Myocyte (in vitro differentiated cells): ENCODE data around the gene BORCS6. TPM values are rescaled to one million over a fixed set of nuclear protein-coding genes. Genes with fewer than 3 reads are reported as not detected.
A peak's percentile ranks its signal among the peaks of the same experiment; 100 is the strongest.

Experiments used
- DNase-seq: peaks from one replicate; pipeline ENCODE4 v3.0.0-alpha.2; 2012; ENCODE audit warnings: low read depth
- total RNA-seq: library from RNA; depleted of rRNA; stranded (reverse); fragments of >200 nt; gene quantifications from 2 replicates; pipeline ENCODE4 v1.2.3, GENCODE V29; 2014

The BORCS6 gene
- total RNA-seq, 1 donor from 2014 or later = 13.1 TPM

DNA sequence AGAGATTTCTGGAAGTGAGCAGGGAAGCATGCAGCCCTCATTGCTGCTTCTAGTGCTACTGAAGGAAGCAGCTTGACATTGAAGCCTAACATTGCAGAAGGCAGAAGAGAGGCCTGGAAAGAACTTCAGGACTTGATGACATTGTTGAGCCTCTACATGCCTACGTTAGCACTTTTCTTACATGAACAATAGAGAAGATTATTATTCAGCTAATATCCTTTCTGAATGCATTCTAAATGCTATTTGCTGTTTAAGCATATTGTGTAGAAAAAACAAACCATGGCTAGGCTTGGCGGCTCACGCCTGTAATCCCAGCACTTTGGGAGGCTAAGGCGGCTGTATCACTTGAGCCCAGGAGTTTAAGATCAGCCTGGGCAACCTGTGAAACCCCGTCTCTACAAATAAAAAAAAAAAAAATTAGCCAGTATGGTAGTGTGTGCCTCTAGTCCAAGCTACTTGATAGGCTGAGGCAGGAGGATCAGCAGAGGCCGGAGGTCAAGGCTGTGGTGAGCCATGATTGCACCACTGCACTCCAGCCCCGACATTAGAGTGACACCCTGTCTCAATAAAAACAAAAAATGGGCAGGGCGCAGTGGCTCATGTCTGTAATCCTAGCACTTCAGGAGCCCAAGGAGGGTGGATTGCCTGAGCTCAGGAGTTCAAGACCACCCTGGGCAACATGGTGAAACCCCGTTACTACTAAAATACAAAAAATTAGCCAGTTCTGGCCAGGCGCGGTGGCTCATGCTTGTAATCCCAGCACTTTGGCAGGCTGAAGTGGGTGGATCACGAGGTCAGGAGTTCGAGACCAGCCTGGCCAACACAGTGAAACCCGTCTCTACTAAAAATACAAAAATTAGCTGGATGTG is 22.6 kb upstream of the BORCS6 start:
- DNase-seq = peak; percentile 19

DNA sequence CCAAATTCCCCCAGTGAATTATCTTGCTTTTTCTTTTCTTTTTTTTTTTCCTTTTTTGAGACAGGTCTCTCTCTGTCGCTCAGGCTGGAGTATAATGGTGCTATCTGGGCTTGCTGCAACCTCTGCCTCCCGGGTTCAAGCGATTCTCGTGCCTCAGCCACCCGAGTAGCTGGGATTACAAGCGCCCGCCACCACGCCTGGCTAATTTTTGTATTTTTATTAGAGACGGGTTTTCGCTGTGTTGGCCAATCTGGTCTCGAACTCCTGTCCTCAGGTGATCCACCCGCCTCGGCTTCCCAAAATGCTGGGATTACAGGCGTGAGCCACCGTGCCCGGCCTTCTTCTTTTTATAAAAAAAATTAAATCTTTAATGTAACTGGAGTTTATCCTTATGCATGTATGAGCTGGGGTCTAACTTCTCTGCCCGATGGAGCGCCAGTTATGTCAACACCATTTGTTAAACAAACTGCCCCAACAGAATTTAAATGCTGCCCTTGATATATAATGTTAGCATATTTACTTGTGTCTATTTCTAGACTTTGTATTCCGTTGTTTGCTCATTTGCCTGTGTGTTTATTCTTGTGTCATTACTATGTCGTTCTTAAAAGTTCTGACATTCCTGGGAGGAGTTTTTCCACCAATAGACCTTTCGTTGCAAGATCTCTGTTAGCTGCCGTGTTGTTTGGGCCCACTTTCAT is 20.9 kb upstream of the BORCS6 start:
- no peak for DNase-seq

DNA sequence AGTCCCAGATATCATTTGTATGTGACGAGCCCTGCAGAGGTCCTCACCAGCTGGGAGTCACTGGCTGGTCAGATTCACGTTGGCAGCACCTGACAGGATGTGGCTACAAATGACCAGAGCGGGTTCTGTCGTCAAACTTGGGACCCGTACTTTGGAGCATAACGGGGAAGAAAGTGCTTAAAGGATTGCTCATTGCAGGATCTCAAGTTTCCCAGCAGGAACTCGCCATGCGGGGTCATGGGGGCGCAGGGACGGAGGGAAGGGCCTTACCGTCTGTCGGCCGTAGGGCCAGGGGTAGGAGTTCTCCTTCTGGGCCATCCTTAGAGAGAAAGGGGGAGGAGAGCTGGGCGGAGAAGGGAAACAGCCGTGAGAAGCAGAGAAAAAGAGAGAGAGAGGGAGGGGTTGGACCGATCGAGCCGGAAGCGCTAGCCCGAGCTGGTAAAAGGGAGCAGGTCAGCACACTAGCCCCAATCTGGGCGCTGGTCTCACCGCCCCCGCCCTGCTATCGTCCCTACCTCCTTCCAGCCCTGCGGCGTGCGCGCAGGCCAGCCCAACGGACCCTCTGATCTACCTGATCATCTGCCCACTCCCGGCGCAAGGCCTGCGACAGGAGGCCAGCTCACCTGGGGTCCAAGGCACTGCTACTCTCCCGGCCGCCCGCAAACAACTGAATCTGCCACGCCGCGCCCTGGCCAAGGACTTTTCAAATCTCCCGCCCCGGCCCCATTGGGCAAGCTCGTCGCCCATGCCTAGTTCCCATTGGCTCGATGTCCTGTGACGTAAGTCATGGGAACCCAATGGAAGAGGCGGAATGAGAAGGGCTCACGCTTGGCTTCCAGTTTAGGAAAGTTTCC is 20.2 kb upstream of the BORCS6 start, which contains the start of gene AURKB:
AURKB (minus strand) TSS at position 669 of the 854 bp plus-strand sequence; CDS start at position 318, 351 bp downstream.
- DNase-seq = peak; percentile 98

DNA sequence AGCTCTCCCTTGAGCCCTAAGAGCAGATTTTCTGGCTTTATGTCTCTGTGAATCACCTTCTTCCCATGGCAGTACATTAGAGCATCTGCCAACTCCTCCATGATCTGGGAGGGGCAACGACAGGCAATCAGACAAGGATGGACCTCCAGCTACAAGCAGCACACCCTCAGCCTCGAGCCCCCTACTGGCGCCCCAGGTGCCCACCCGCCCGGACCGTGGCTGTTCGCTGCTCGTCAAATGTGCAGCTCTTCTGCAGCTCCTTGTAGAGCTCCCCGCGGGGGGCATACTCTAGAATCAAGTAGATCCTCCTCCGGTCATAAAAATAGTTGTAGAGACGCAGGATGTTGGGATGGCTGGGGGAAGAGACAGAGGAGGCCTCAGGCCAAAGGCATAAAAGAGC is 16.6 kb upstream of the BORCS6 start:
- DNase-seq = no peak

DNA sequence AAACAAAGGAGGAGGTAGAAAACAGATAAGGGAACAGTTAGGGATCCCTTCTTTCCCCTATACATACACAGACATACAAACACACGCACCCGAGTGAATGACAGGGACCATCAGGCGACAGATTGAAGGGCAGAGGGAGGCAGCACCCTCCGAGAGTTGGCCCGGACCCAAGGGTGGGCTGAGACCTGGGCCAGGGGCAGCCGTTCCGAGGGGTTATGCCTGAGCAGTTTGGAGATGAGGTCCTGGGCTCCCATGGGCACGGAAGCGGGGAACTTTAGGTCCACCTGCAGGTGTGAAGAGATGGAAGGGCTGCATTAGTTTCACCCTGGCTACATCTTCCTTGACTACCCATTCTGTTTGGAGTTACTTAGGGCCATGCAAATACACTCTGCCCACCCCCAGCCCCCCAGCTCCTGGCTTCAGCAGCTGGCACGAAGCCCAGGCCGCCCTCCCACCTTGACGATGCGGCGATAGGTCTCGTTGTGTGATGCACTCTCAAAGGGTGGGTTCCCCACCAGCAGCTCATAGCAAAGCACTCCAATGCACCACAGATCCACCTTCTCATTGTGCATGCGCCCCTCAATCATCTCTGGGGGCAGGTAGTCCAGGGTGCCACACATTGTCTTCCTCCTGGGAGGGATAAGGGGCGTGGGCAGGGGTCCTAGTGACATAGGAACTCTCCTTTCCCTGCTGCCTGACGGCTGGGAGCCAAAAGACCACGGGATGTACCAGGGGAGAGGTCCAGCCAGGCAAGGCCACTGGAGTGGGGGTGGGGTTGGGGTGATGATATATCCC is 15.0 kb upstream of the BORCS6 start:
- no peak for DNase-seq

DNA sequence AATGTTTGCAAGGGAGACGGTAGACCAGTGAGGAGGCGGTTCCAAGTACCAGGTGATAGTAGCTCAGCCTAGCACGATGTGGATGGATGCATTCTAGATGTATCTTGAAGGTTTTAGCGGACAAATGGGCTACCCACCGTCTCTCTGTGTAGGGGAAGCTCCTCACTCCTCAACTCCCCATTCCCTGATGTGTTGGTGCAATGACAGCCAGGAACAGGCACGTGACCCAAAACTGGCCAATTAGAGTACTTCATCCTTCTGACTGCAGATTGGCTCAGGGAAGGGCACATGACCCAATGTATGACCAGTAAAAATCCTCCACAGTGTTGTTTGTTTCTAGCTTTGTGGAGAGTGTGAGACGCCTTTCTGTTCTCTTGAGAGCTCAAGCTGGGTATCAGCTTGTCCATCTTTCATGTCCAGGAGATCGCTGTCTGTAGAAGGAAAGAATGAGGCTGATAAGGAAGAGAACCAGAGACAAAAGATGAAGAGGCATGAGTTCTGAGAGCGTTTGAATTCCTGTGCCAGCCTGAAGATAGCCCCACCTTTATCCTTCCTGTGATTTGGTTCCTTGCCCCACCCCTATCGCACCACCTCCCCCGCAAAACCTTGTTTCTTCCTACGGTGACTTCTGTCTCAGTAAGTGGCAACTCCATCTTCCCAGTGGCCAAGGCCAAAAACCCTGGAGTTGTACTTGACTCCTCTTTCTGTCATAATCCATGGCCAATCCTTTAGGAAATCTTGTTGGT is 2.3 kb upstream of the BORCS6 start:
- peak; percentile 80 for DNase-seq

DNA sequence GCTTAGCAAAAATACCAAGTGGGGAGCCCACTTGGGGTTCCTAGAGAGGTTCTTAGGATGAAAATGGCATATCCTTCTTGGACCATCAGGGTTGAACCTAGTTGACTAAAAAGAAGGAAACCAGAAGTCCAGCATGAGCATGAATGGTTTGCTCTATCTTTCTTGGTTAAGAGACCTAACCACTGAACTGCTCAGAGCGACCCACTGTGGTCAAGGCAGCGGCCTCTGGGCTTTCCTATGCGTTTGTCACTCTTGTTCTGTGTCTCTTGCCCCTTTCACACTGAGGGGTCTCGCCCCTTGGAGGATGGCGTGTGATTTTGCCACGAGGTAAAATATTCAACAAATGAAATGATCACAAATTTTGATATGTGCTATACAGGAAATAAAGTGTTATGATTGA is 526 bp upstream of the BORCS6 start:
- no peak for DNase-seq

DNA sequence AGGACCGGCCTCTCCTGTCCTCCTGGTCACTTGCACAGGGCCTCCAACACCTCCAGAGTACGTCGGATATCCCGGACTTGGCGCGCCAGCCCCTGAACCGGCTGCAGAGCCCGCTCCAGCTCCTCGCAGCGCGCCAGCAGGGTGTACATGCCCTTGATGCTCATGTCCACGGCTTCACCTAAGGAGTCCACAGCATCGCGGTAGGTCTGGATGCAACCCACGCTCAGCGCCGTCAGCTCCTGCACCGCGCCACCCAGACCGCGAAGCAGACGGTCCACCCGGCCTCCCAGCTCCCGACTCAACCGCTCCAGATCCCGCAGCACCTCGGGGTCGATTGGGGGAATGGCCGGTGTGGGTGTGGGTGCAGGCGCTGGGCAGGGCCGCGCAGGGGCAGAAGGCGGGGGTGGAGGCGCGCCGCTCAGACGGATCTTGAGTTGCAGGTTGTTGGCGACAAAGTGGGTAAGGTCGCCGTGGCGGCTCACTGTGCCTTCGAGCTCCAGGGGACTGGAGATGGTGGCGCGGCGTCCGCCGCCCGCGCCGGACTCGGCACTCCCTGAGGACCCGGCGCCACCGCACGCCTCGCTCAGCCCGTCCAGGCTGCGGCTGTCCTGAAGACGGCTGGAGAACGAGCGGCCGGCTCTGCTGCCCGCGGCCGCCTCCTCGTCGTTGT is 804 bp downstream of the BORCS6 start:
- no peak for DNase-seq

DNA sequence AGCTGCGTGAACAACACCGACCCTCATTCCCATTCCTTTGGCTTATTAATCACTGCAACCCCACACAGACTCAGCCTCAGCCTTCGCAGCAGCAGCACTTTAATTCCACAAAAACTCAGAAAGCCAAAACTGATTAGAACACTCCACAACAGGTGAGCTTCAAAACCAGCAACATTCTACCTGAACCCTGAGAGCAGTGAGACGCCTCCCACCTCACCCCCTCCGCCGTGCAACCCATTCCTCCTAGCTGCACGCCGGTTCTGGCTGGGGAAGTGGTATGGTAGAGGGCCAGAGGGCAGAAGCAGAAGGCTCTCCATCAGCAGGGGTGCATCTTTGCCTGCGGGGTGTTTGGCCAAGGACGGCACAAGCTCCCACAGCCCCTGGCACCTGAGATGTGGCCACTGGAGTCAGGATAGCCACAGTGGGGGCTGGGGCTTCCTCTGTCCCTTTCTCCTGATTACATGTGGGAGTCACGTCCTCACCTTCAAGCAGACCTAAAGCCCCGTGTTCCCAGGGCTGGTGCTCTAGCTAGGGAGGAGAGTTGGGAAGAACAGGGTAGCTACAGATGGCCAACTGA is 1.6 kb downstream of the BORCS6 start:
- no peak for DNase-seq

DNA sequence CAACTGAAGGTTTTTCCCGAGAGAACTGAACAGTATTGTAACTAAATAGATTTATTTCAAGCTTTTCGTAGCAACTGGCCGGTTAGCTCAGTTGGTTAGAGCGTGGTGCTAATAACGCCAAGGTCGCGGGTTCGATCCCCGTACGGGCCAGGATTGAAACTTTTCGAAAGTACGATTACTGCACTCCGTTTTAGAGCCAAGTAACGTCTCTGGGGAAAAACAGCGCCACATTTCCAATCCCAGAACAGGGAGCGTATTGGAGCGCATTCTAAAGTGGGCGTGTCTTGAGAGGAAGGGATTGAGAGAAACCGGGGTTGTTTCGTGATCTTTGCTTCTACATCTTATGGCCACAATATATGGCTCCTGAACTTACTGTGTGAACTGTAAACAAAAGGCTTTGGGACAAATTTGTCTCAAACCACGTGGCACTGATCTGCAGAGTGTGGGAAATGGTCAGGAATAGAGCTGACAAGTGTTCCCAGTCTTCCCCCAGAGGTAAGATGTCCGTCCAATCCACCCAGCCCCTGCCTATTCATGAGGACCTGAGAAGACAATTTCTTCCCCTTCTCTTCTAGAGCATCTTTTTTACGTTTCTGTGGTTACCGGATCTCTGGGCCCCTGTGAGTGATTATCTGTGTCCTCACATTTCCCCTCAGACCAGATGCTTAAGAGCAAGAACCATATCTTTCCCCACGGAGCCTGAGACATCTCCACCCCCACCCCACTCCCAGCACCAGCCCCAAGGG is 2.3 kb downstream of the BORCS6 start:
- peak; percentile 99 for DNase-seq

DNA sequence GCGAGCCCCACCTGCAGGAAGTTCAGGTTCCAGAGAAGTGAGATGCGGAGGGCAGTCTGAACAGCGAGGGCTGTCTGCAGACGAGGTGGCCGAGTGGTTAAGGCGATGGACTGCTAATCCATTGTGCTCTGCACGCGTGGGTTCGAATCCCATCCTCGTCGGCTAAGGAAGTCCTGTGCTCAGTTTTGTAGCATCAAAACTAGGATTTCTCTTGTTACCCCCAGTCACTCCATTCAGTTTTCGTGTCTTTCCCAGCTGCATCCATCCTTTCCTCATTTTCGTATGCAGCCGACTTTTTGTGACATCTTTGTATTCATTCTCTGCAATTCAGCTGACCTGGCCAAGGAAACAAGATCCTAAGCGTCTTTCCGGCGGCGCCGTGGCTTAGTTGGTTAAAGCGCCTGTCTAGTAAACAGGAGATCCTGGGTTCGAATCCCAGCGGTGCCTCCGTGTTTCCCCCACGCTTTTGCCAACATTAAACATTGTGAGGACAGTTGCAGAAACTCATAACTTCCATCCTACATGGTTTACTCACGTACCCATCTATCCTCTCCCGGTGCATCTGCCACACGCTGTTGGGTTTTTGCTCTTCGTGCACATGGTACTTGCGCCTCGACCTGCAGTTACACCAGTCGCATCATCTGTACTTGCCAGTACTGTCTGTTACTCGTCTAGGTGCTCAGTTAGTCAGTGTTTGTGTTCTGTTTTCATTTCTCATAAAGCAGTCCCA is 3.0 kb downstream of the BORCS6 start:
- DNase-seq = peak; percentile 94

DNA sequence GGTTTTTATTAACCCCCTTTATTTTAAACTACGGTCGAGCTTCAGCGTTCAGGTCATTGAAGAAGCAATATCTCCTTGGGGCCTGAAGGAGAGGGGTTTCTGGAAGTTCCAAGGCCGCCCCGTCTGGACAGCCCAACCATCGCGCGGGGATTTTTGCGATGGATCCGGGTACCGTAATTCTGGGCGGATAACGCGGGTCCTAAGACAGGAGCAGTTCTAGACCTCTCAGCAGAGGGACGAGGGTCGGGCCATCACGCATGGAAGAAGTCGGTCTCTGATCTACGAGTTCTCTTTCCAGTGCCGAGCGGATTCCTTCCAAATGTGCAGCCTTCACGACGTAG is 3.6 kb downstream of the BORCS6 start:
- no peak for DNase-seq

DNA sequence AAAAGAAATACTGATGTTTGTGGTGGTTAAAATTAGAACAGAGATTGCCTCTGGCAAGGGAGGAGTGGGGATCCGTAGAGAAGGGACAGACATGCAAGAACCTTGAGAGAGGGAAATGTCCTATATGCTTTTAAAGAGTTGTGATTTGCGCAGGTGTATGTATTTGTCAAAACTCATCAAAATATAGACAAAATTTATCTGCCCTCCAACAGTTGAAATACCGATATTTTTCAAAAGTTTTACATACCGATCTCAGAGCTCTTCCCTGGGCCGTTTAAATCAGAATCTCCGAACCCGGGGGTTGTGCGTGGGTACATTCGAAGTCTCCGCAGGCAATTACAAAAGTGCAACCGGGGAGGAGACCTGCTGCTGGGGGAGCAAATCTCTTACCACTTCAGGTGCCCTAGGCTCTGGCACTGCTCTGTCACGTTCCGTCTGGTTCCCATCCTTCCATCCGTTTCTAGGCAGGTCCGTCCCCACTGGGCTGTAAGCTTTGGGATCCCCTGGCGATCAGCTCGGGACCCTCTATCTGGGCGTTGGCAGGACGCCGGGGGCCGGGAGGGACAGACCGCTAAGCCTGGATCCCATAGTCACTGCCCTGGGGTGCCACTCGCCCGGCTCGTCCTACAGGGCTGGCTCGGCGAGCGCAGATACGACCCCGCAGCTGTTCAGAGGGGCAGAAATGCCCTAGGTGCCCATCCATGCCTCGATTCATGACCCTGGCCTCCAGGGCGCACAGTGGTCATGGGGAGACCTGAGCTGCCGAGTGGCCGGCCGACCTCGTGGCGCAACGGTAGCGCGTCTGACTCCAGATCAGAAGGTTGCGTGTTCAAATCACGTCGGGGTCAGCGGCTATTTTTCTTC is 4.2 kb downstream of the BORCS6 start:
- DNase-seq = peak; percentile 82

DNA sequence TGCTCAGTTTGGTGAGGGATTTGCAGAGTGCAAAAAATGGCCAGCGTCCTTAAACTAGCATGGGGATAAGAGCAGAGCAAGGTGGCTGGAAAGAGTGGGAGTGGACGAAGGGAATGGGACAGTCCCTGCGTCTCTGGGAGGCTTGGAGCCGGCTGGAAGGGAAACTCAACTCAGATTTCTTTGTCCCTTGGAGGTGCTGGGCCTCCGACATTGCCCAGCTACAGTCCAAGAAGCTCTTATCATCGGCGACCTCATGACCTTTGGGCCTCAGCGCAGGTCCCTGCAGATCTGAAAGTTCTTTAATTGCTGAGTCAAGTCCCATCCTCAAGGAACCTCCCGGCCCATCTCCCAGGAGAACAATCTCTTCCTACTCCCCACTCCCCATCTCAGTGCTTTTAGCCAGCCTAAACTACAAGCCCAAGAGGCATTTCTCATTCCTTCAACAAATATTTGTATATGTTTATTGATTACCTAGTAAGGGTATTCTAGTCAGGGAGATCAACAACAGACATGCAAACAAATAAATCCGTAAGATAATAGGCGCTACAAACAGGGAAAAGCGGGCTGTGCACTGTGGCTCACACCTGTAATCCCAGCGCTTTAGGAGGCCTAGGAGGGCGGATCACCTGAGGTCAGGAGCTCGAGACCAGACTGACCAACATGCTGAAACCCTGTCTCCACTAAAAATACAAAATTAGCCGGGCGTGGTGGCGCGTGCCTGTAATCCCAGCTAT is 12.8 kb downstream of the BORCS6 start:
- DNase-seq = no peak

DNA sequence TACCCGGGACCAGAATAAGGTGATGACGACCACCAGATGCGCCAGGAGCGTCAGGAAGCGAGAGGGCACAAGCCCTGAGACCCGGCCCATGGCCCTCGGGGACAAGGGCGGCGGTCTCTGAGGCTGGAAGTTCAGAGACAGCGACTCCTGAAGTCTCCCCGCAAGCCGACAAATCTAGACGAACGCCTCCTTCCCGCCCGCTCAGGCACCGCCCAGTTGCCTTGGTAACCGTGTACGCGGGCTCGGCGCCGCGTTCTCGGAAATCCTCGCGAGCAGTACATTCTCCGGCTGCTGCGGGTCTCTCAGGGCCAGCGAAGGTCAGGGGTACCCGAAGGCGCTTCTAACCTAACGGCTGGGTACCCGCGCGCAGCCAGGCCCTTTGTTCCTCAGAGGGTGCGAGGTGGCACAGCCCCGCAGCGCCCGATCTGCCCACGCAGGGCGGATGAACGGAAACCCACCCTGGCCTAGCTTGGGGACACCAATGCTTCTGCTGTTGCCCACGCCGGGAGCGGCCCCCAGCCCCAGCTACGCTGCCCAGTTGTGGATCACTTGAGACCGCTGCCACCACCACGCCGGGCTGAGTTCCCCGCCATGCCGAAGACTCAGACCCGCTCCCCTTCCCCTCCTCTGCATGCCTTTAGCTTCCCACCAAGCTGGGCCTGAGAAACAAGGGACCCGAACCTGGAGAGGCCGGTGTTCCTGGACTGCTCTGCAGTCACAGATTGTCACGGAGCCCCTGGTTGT is 13.6 kb downstream of the BORCS6 start, which contains the start of gene TMEM107:
TMEM107 (minus strand) TSS at position 184 of the 744 bp plus-strand sequence; CDS start at position 90, 94 bp downstream.
- peak; percentile 86 for DNase-seq
